ENCODE measurements around the gene SLC23A3. TPM values are rescaled to one million over a fixed set of nuclear protein-coding genes. Genes with fewer than 3 reads are reported as not detected.
"Not testable (repeated sequence)": the region's sequence is repeated elsewhere in the genome, so short reads cannot be mapped to it uniquely, and the experiment has no call there.

The SLC23A3 gene
- total RNA-seq, 1 donor from 2014 or later: 2.4 TPM

DNA sequence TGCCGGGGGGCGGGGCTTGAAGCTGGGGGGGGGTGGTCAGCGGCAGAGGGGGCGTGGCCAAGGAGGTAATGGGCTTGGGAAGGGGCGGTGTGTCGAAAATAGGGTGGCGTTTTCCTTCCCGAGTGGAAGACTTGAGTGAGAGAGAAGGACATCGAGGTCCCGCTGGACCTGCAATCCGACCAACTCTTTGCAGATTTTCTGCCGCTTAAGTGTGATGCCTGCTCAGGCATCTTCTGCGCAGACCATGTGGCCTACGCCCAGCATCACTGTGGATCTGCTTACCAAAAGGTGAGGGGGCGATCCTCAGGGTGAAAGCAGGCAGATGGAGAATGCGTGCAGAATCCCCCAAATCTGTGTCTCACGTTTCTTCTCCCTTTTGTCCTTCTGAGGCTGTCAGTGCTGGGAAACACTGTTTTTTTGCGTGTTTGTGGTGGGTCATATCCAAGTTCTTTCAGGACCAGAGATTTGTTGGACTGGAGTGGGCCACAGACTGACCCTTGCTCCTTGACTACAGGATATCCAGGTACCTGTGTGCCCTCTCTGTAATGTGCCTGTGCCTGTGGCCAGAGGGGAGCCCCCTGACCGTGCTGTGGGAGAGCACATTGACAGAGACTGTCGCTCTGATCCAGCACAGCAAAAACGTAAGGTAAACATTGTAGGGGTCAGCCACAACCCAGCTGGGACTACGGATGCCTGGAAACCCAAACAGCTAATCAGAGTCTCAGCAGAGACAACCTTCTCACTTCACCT, 37.5 kb upstream of the SLC23A3 start:
- H3K9me3 Mint-ChIP-seq (ENCODE audit: low read depth): peaks cover 2% of the 10 kb centered on the region
- peak overlapping the region; percentile 94 for H3K27ac Mint-ChIP-seq (ENCODE audit: unreplicated experiment)
- no peak for DNase-seq (ENCODE audit: low spot score)

DNA sequence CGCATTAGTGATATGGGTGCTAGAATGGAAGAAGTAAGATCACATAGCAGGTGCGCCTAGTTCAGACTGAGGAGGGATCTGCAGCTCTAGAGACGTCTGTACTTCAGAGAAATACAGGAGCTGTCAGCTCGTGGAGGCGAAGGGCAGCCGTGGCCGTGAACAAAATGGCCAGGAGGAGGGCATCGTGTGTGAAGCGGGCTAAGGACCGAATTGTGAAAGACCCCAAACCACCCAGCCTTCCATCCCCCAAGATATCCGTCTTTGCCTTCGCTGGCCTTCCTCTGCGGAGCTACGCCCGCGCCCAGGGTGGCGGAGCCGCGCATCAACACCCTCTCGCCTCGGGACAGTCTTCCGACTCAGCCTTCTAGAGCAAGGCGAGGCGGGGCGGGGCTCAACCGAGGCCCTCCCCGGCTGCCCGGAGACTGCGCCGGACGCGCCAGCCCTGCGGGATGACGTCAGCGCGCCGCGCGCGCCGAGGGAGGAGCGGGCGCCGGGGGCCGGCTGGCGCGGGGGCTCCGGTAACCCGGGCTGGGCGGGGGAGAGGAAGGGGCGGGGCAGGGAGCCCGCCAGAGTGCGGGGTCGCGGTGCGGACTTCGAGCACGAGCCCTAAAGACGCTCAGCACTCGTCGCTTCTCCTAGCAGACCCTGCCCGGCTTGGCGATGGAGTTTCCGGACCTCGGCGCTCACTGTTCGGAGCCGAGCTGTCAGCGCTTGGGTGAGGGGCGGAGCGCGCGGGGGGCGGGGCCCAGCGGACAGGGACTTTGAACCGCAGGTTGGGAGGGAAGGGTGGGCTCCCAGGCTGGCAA, 36.7 kb upstream of the SLC23A3 start, which contains the start of gene ZFAND2B:
Gene ZFAND2B, plus strand, starts transcription at position 455 of the 806 bp plus-strand sequence. Its CDS starts 206 bp downstream, at position 661.
- TF ChIP-seq, protein P1, sequence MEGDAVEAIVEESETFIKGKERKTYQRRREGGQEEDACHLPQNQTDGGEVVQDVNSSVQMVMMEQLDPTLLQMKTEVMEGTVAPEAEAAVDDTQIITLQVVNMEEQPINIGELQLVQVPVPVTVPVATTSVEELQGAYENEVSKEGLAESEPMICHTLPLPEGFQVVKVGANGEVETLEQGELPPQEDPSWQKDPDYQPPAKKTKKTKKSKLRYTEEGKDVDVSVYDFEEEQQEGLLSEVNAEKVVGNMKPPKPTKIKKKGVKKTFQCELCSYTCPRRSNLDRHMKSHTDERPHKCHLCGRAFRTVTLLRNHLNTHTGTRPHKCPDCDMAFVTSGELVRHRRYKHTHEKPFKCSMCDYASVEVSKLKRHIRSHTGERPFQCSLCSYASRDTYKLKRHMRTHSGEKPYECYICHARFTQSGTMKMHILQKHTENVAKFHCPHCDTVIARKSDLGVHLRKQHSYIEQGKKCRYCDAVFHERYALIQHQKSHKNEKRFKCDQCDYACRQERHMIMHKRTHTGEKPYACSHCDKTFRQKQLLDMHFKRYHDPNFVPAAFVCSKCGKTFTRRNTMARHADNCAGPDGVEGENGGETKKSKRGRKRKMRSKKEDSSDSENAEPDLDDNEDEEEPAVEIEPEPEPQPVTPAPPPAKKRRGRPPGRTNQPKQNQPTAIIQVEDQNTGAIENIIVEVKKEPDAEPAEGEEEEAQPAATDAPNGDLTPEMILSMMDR (IDR thresholded peaks at IDR 0.05): peak; percentile 40
- DNase-seq (ENCODE audit: low spot score): peak; percentile 97
- peak within 1 kb of the TSS; percentile 81 for H3K4me3 Mint-ChIP-seq (ENCODE audit: unreplicated experiment)
- H3K36me3 Mint-ChIP-seq (ENCODE audit: low read depth): peaks cover 7% of the 10 kb centered on the region
- H3K27ac Mint-ChIP-seq (ENCODE audit: unreplicated experiment): peak within 1 kb of the TSS; percentile 94
- no peaks in the 10 kb centered on the region for H3K27me3 Mint-ChIP-seq (ENCODE audit: low read depth)
- peaks cover 2% of the 10 kb centered on the region for H3K9me3 Mint-ChIP-seq (ENCODE audit: low read depth)
- peaks cover 26% of the 10 kb centered on the region for H3K4me1 Mint-ChIP-seq (ENCODE audit: low read depth)

More for the DNA sequence above, 37.5 kb upstream of the SLC23A3 start:
- Mint-ChIP-seq H3K4me1 (ENCODE audit: low read depth) (peaks cover 26% of the 10 kb centered on the region), H3K4me3 (ENCODE audit: unreplicated experiment) (peak overlapping the region; percentile 81), H3K27me3 (ENCODE audit: low read depth) (no peaks in the 10 kb centered on the region), H3K36me3 (ENCODE audit: low read depth) (peaks cover 7% of the 10 kb centered on the region)
- TF ChIP-seq, protein P1 (IDR thresholded peaks at IDR 0.05): no peak

DNA sequence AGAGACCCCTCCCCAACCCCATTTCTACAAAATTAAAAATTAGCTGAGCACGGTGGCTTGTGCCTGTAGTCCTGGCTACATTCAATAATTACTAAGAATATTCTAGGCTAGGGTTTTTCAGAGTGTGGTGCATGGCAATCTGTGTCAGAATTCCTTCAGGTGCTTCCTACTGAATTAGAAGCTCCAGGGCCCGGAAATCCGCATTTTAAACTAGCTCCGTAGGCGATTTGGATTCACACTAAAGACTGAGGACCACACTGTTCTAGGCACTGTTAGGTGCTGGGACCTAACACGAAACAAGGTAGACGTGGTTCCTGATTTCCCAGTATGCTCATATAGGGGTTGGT, 36.1 kb upstream of the SLC23A3 start:
- Mint-ChIP-seq H3K4me3 (ENCODE audit: unreplicated experiment) (peak overlapping the region; percentile 81), H3K36me3 (ENCODE audit: low read depth) (peaks cover 7% of the 10 kb centered on the region), H3K27me3 (ENCODE audit: low read depth) (no peaks in the 10 kb centered on the region), H3K4me1 (ENCODE audit: low read depth) (peaks cover 26% of the 10 kb centered on the region), H3K9me3 (ENCODE audit: low read depth) (peaks cover 2% of the 10 kb centered on the region), H3K27ac (ENCODE audit: unreplicated experiment) (peak overlapping the region; percentile 94)
- DNase-seq (ENCODE audit: low spot score): no peak
- TF ChIP-seq, protein P1 (IDR thresholded peaks at IDR 0.05): no peak

DNA sequence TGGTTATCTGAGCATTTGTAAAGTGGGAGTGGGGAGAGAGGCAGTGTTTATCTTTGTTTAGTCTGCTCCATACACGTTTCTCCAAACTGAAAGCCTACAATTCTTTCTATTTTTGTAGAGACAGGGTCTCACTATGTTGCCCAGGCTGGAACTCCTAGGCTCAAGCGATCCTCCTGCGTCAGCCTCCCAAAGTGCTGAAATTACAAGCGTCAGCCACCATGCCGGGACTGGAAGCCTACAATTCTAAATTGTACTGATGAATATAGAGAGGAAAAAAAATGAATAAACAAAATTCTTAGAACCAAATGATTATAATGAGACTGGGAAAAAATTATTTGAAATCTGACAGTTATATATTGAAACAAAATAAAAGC, 35.3 kb upstream of the SLC23A3 start:
- H3K27ac Mint-ChIP-seq (ENCODE audit: unreplicated experiment): no peak overlapping the region
- TF ChIP-seq, protein P1 (IDR thresholded peaks at IDR 0.05): no peak
- peaks cover 5% of the 10 kb centered on the region for H3K36me3 Mint-ChIP-seq (ENCODE audit: low read depth)
- DNase-seq (ENCODE audit: low spot score): no peak
- H3K27me3 Mint-ChIP-seq (ENCODE audit: low read depth): no peaks in the 10 kb centered on the region
- H3K4me3 Mint-ChIP-seq (ENCODE audit: unreplicated experiment): no peak overlapping the region
- H3K9me3 Mint-ChIP-seq (ENCODE audit: low read depth): peaks cover 2% of the 10 kb centered on the region
- H3K4me1 Mint-ChIP-seq (ENCODE audit: low read depth): peaks cover 26% of the 10 kb centered on the region

DNA sequence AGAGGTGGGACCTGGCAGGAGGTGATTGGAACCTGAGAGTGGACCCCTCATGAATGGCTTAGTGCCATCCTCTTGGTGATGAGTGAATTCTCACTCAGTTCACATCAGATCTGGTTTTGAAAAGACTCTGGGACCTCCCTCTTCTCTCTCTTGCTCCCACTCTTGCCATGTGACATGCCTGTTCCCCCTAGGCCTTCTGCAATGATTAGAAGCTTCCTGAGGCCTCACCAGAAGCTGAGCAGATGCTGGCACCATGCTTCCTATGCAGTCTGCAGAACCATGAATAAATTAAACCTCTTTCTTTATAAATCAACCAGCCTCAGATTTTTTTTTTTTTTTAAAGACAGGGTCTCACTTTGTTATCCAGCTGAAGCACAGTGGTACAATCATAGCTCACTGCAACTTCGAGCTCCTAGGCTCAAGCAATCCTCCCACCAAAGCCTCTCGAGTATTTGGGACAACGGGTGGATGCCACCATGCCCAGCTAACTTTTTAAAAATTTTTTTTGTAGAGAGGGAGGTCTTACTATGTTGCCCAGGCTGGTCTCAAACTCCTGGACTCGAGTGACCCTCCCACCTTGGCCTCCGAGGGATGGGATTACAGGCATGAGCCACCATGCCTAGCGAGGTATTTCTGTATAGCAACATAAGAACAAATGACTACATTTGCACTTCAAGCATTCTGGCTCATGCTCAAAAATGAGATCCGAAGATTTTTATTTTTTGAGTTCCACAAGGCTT, 34.8 kb upstream of the SLC23A3 start:
- Mint-ChIP-seq H3K36me3 (ENCODE audit: low read depth) (peaks cover 3% of the 10 kb centered on the region), H3K27me3 (ENCODE audit: low read depth) (no peaks in the 10 kb centered on the region), H3K9me3 (ENCODE audit: low read depth) (peaks cover 2% of the 10 kb centered on the region), H3K27ac (ENCODE audit: unreplicated experiment) (no peak overlapping the region), H3K4me3 (ENCODE audit: unreplicated experiment) (no peak overlapping the region), H3K4me1 (ENCODE audit: low read depth) (peaks cover 26% of the 10 kb centered on the region)
- DNase-seq (ENCODE audit: low spot score): no peak
- TF ChIP-seq, protein P1 (IDR thresholded peaks at IDR 0.05): no peak

DNA sequence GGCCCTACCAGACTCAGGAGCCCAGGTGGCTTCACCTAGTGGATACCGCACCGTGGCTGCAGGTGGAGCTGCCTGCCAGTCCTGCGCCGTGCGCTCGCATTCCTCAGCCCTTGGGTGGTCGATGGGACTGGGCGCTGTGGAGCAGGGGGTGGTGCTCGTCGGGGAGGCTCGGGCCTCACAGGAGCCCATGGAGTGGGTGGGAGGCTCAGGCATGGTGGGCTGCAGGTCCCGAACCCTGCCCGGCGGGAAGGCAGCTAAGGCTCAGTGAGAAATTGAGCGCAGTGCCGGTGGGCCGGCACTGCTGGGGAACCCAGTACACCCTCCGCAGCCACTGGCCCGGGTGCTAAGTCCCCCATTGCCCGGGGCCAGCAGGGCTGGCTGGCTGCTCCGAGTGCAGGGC, 31.5 kb upstream of the SLC23A3 start:
- not testable (repeated sequence) for H3K27ac Mint-ChIP-seq (ENCODE audit: unreplicated experiment); H3K4me1 Mint-ChIP-seq (ENCODE audit: low read depth); H3K36me3 Mint-ChIP-seq (ENCODE audit: low read depth); DNase-seq (ENCODE audit: low spot score); H3K4me3 Mint-ChIP-seq (ENCODE audit: unreplicated experiment); H3K27me3 Mint-ChIP-seq (ENCODE audit: low read depth); H3K9me3 Mint-ChIP-seq (ENCODE audit: low read depth)

DNA sequence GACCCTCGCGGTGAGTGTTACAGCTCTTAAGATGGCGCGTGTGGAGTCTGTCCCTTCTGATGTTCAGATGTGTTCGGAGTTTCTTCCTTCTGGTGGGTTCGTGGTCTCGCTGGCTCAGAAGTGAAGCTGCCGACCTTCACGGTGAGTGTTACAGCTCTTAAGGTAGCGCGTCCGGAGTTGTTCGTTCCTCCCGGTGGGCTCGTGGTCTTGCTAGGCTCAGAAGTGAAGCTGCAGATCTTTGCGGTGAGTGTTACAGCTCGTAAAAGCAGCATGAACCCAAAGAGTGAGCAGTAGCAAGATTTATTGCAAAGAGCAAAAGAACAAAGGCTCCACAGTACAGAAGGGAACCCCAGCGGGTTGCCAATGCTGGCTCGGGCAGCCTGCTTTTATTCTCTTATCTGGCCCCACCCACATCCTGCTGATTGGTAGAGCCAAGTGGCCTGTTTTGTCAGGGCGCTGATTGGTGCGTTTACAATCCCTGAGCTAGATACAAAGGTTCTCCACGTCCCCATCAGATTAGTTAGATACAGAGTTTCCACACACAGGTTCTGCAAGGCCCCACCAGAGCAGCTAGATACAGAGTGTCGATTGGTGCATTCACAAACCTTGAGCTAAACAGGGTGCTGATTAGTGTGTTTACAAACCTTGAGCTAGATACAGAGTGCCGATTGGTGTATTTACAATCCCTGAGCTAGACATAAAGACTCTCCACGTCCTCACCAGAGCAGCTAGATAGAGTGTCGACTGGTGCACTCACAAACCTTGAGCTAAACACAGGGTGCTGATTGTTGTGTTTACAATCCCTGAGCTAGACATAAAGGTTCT, 30.9 kb upstream of the SLC23A3 start:
- not testable (repeated sequence) for H3K4me1 Mint-ChIP-seq (ENCODE audit: low read depth); H3K27me3 Mint-ChIP-seq (ENCODE audit: low read depth); H3K27ac Mint-ChIP-seq (ENCODE audit: unreplicated experiment); DNase-seq (ENCODE audit: low spot score); H3K36me3 Mint-ChIP-seq (ENCODE audit: low read depth); H3K9me3 Mint-ChIP-seq (ENCODE audit: low read depth); H3K4me3 Mint-ChIP-seq (ENCODE audit: unreplicated experiment)
